Measurements from ENCODE around the gene INCENP. TPM values are rescaled to one million over a fixed set of nuclear protein-coding genes. Genes with fewer than 3 reads are reported as not detected.
"Not testable (repeated sequence)": the region's sequence is repeated elsewhere in the genome, so short reads cannot be mapped to it uniquely, and the experiment has no call there.

Gene INCENP
- 105 and 108 TPM in 2 replicates for total RNA-seq

DNA sequence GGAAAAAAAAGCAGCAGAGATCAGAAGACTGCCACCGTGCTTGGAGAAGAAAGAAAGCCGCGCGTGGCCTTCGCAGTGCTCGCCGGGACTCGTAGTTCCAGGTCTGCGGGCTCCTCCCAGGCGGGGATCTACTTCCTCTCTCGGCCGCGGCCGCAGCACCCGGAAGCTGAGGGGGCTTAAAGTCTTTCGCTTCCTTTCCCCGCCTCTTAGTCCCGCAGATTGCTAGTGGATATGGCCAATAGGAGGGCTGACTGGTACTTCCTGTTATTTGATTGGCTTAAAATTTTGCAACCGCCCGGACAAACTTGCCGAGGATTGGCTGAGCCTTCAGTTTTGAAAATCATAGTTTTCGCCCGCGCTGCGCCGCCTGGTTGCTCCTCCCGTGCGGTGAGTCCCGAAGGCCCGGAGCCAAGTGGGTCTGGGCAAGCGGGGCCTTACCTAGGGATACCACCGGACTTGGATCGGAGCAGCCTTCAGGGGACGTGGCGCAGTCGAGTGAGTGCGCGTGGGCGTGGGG, at the start of gene INCENP:
TSS of gene INCENP (plus strand) at position 343 of the 517 bp plus-strand sequence. CDS start 4,151 bp downstream, outside the sequence.
- Mint-ChIP-seq H3K9me3 (no peaks in the 10 kb centered on the region), H3K4me3 (ENCODE audit: low read depth) (peak within 1 kb of the TSS; percentile 96), H3K36me3 (ENCODE audit: low read depth) (peaks cover 23% of the 10 kb centered on the region), H3K27ac (peak within 1 kb of the TSS; percentile 90), H3K27me3 (ENCODE audit: low read depth) (peaks cover 7% of the 10 kb centered on the region), H3K4me1 (ENCODE audit: low read depth) (peaks cover 29% of the 10 kb centered on the region)
- intact Hi-C loops (cut with micrococcal nuclease): loop anchor here (1.0 to 5.0 kb wide), 3 partner anchors 11 to 331 kb away; partner anchors contain the start of genes FEN1 and TMEM258
- DNase-seq (ENCODE audit: low spot score): peak; percentile 95

DNA sequence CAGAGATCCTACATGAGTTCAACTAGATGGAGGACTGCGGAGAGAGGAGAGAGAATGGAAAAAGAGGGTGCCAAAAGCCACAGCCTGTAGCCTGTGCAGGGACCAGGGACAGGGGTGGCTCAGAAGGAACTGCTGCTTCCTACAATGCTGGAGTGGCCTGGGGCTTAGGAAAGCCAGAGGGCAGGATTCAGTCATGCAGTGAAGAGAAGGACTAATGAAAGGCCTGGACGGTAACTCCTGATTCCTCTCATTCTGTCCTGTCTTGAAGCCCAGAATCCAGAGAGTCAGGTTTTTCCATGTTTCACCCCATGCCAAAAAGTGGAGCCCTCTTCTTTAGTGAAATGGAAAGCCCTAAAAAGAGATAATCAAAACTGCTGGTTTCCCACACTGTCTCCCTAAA, 48.4 kb upstream of the INCENP start:
- H3K9me3 Mint-ChIP-seq: no peaks in the 10 kb centered on the region
- peaks cover 2% of the 10 kb centered on the region for H3K27me3 Mint-ChIP-seq (ENCODE audit: low read depth)
- intact Hi-C loops (cut with micrococcal nuclease): no loop called here
- H3K4me1 Mint-ChIP-seq (ENCODE audit: low read depth): no peaks in the 10 kb centered on the region
- no peak overlapping the region for H3K27ac Mint-ChIP-seq
- H3K36me3 Mint-ChIP-seq (ENCODE audit: low read depth): no peaks in the 10 kb centered on the region
- H3K4me3 Mint-ChIP-seq (ENCODE audit: low read depth): no peak overlapping the region
- no peak for DNase-seq (ENCODE audit: low spot score)

- Mint-ChIP-seq H3K27ac (no peak overlapping the region), H3K9me3 (no peaks in the 10 kb centered on the region), H3K4me1 (ENCODE audit: low read depth) (peaks cover 6% of the 10 kb centered on the region), H3K4me3 (ENCODE audit: low read depth) (no peak overlapping the region), H3K27me3 (ENCODE audit: low read depth) (peaks cover 2% of the 10 kb centered on the region), H3K36me3 (ENCODE audit: low read depth) (no peaks in the 10 kb centered on the region)
- intact Hi-C loops (cut with micrococcal nuclease): no loop called here
- DNase-seq (ENCODE audit: low spot score): no peak
These were observed 46.7 kb upstream of the INCENP start for GRCh38 chr11:62077132-62077531.

DNA sequence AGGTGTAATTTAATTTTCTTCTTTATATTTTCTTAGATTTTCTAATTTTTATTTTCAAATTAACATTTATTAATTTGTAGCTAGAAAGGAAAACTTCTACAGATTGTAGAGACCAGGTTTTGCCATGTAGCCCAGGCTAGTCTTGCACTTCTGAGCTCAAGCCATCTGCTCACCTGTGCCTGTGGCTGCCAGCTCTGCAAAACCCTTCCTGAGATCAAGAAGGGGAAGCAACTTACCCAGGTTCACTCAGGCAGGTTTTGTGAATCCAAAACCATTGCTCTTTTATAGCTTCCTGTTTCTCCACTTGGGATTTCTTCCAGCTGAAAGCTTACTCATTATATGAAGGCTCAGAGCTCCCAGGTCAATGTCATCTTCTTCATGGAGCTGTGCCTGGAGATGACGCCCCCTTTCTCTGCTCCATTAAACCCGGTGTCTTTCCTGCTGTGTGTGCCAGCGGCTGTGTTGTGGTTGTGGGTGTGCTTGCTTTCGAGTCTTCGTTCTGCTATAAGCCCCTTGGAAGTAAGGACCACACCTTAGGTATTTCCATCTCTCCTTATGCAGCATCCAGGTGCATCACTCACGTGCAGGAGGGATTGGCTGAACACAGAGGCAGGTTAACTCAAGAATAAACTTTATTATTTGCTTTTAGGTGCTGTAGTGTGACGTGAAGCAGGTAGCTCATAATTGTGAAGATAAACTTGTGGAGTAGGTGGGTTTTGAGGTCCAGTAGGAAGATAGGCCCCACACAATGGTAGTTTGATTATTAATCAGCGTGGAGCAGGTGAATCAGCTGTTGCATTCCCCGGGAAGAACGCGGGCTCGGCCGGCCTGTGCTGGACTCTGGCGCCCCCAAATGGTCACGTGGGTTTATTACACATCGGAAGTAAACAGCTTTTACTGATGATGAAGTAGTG, 42.2 kb upstream of the INCENP start:
- intact Hi-C loops (cut with micrococcal nuclease): loop anchor here (1.0 kb wide), 2 partner anchors 184 to 284 kb away; no protein-coding TSS in a partner anchor

GRCh38 chr11:62082292-62082657, 41.5 kb upstream of the INCENP start:
- Mint-ChIP-seq H3K4me1 (ENCODE audit: low read depth) (peaks cover 6% of the 10 kb centered on the region), H3K27me3 (ENCODE audit: low read depth) (peaks cover 2% of the 10 kb centered on the region), H3K4me3 (ENCODE audit: low read depth) (no peak overlapping the region), H3K27ac (no peak overlapping the region), H3K36me3 (ENCODE audit: low read depth) (no peaks in the 10 kb centered on the region), H3K9me3 (no peaks in the 10 kb centered on the region)
- DNase-seq (ENCODE audit: low spot score): no peak
- intact Hi-C loops (cut with micrococcal nuclease): loop anchor here (1.0 kb wide), 2 partner anchors 185 to 285 kb away; no protein-coding TSS in a partner anchor

More for the DNA sequence above, 42.2 kb upstream of the INCENP start:
- H3K9me3 Mint-ChIP-seq: no peaks in the 10 kb centered on the region
- no peak overlapping the region for H3K4me3 Mint-ChIP-seq (ENCODE audit: low read depth)
- H3K27me3 Mint-ChIP-seq (ENCODE audit: low read depth): peaks cover 2% of the 10 kb centered on the region
- no peaks in the 10 kb centered on the region for H3K36me3 Mint-ChIP-seq (ENCODE audit: low read depth)
- DNase-seq (ENCODE audit: low spot score): peak; percentile 65
- H3K27ac Mint-ChIP-seq: no peak overlapping the region
- H3K4me1 Mint-ChIP-seq (ENCODE audit: low read depth): peaks cover 6% of the 10 kb centered on the region

DNA sequence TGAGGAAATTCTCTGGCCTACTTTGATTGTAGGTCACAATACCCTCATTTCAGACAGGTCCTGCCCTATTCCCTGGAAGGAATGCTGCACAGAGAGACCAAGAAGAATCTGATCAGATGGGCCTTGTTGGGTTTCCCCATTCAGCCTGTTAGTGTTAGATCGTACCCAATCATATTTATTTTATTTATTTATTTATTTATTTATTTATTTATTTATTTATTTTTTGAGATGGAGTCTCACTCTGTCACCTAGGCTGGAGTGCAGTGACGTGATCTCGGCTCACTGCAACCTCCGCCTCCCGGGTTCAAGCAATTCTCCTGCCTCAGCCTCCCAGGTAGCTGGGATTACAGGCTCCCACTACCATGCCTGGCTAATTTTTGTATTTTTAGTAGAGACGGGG, 39.0 kb upstream of the INCENP start:
- H3K4me3 Mint-ChIP-seq (ENCODE audit: low read depth); H3K27me3 Mint-ChIP-seq (ENCODE audit: low read depth); intact Hi-C loops (cut with micrococcal nuclease); H3K4me1 Mint-ChIP-seq (ENCODE audit: low read depth); H3K27ac Mint-ChIP-seq; H3K36me3 Mint-ChIP-seq (ENCODE audit: low read depth); DNase-seq (ENCODE audit: low spot score): not testable (repeated sequence)
- H3K9me3 Mint-ChIP-seq: peaks cover 16% of the 10 kb centered on the region

- Mint-ChIP-seq H3K4me1 (ENCODE audit: low read depth) (no peaks in the 10 kb centered on the region), H3K27me3 (ENCODE audit: low read depth) (no peaks in the 10 kb centered on the region), H3K27ac (no peak overlapping the region), H3K36me3 (ENCODE audit: low read depth) (peaks cover 2% of the 10 kb centered on the region), H3K4me3 (ENCODE audit: low read depth) (no peak overlapping the region), H3K9me3 (peaks cover 19% of the 10 kb centered on the region)
- intact Hi-C loops (cut with micrococcal nuclease): no loop called here
- DNase-seq (ENCODE audit: low spot score): no peak
These were observed 36.1 kb upstream of the INCENP start for GRCh38 chr11:62087694-62088093.

- Mint-ChIP-seq H3K27ac (no peak overlapping the region), H3K9me3 (peaks cover 19% of the 10 kb centered on the region), H3K4me1 (ENCODE audit: low read depth) (no peaks in the 10 kb centered on the region), H3K36me3 (ENCODE audit: low read depth) (peaks cover 2% of the 10 kb centered on the region), H3K27me3 (ENCODE audit: low read depth) (no peaks in the 10 kb centered on the region), H3K4me3 (ENCODE audit: low read depth) (no peak overlapping the region)
- DNase-seq (ENCODE audit: low spot score): no peak
- intact Hi-C loops (cut with micrococcal nuclease): no loop called here
These were observed 35.4 kb upstream of the INCENP start for GRCh38 chr11:62088331-62088933.

- H3K36me3 Mint-ChIP-seq (ENCODE audit: low read depth): no peaks in the 10 kb centered on the region
- H3K4me1 Mint-ChIP-seq (ENCODE audit: low read depth): peaks cover 12% of the 10 kb centered on the region
- H3K4me3 Mint-ChIP-seq (ENCODE audit: low read depth): no peak overlapping the region
- H3K27me3 Mint-ChIP-seq (ENCODE audit: low read depth): no peaks in the 10 kb centered on the region
- H3K9me3 Mint-ChIP-seq: no peaks in the 10 kb centered on the region
- DNase-seq (ENCODE audit: low spot score): no peak
- H3K27ac Mint-ChIP-seq: no peak overlapping the region
- intact Hi-C loops (cut with micrococcal nuclease): no loop called here
These were observed 20.7 kb upstream of the INCENP start for GRCh38 chr11:62103141-62103540.

DNA sequence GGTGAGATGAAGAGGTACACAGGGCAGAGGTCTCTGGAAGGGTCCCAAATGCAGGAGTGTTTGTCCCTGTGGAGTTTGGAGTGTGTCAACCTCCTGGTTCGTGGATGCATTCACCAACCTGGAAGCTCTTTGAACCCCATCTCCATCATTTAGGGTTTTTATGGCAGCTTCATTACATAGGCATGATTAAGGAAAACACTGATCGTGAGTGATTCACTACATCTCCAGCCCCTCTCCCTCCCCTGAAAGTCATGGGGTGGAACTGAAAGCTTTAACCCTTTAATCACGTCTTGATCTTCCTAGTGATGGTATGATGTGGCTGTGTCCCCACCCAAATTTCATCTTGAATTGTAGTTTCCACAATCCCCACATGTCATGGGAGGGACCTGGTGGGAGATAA, 19.8 kb upstream of the INCENP start:
- H3K27me3 Mint-ChIP-seq (ENCODE audit: low read depth): no peaks in the 10 kb centered on the region
- H3K9me3 Mint-ChIP-seq: no peaks in the 10 kb centered on the region
- DNase-seq (ENCODE audit: low spot score): no peak
- no peak overlapping the region for H3K4me3 Mint-ChIP-seq (ENCODE audit: low read depth)
- no peaks in the 10 kb centered on the region for H3K36me3 Mint-ChIP-seq (ENCODE audit: low read depth)
- no peak overlapping the region for H3K27ac Mint-ChIP-seq
- peaks cover 12% of the 10 kb centered on the region for H3K4me1 Mint-ChIP-seq (ENCODE audit: low read depth)
- intact Hi-C loops (cut with micrococcal nuclease): no loop called here

DNA sequence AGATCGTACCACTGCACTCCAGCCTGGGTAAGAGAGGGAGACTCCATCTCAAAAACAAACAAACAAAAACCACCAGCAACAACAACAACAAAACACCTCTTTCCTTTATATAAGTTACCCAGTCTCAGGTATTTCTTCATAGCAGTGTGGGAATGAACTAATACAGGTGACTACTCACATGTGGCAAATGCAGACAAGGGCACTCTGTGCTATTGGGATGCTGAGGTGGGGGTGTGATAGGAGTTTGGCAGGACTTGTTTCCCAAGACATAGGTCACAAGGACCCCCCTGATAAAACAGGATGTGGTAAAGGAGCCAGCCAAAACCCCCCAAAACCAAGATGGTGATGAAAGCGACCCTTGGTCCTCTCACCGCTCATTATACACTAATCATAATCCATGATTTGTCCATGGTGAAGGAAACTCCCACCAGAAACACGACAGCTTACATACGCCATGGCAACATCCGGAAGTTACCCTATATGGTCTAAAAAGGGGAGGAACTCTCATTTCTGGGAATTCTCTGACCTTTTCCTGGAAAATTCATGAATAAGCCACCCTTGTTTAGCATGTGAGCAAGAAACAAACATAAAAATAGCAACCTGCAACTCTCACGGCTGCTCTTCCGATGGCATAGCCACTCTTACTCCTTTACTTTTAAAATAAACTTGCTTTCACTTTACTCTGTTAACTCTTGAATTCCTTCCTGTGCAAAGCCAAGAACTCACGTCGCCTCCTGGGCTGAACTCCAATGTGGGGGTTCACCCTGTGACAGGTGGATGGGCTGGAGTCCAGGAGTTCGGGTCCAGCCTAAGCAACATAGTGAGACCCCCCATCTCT, 18.8 kb upstream of the INCENP start:
- Mint-ChIP-seq H3K4me1 (ENCODE audit: low read depth) (peaks cover 12% of the 10 kb centered on the region), H3K4me3 (ENCODE audit: low read depth) (peak overlapping the region; percentile 61)
- intact Hi-C loops (cut with micrococcal nuclease): loop anchor here (5.0 kb wide), 1 partner anchor 158 kb away; no protein-coding TSS in a partner anchor

GRCh38 chr11:62105667-62106191, 18.1 kb upstream of the INCENP start:
- Mint-ChIP-seq H3K4me1 (ENCODE audit: low read depth) (peaks cover 12% of the 10 kb centered on the region), H3K27ac (peak overlapping the region; percentile 69), H3K36me3 (ENCODE audit: low read depth) (no peaks in the 10 kb centered on the region), H3K4me3 (ENCODE audit: low read depth) (peak overlapping the region; percentile 61), H3K27me3 (ENCODE audit: low read depth) (no peaks in the 10 kb centered on the region), H3K9me3 (no peaks in the 10 kb centered on the region)
- intact Hi-C loops (cut with micrococcal nuclease): loop anchor here (5.0 kb wide), 1 partner anchor 158 kb away; no protein-coding TSS in a partner anchor
- no peak for DNase-seq (ENCODE audit: low spot score)

More for the DNA sequence above, 18.8 kb upstream of the INCENP start:
- peak overlapping the region; percentile 69 for H3K27ac Mint-ChIP-seq
- H3K27me3 Mint-ChIP-seq (ENCODE audit: low read depth): no peaks in the 10 kb centered on the region
- H3K36me3 Mint-ChIP-seq (ENCODE audit: low read depth): no peaks in the 10 kb centered on the region
- no peaks in the 10 kb centered on the region for H3K9me3 Mint-ChIP-seq
- DNase-seq (ENCODE audit: low spot score): no peak

Measured in activated T-helper 2 cell treated with anti-CD3 and anti-CD28 coated beads, Interferon-gamma antibody, Interleukin-2, Interleukin-4, amounts not matched to agents 10 μg/mL and 5 μg/mL and 100 μg/mL, durations not matched to agents 14 hours and 24 hours and 36 hours (primary cell).